Esophagus squamous epithelium (tissue), 5 donors: ENCODE results near the gene PLEKHN1. TPM values are rescaled to one million over a fixed set of nuclear protein-coding genes. Genes with fewer than 3 reads are reported as not detected.
"Not testable (repeated sequence)": the region's sequence is repeated elsewhere in the genome, so short reads cannot be mapped to it uniquely, and the experiment has no call there.

ENCODE experiments used
- DNase-seq: peaks from one replicate; lab custom pipeline; 2025; lab: John Stamatoyannopoulos, UW
- H3K27ac ChIP-seq, 4 donors: fragments of 200-600 bp; sonication (generic); one replicate each; pipeline ENCODE4 v1.5.1; 2016 to 2019; ENCODE audit warnings: mild to moderate bottlenecking in 1 of 4
- H3K27me3 ChIP-seq, 4 donors: fragments of 200-600 bp; sonication (generic); 1 replicate in 3 of 4; 2 replicates in 1 of 4; pipeline versions ENCODE4 v1.5.1 to v1.6.0; 2017 to 2021; ENCODE audit warnings: antibody characterized with exemption in 1 of 4
- H3K36me3 ChIP-seq, 3 donors: fragments of 200-600 bp; sonication (generic); one replicate each; pipeline ENCODE4 v1.5.1; 2016 to 2019
- H3K4me1 ChIP-seq, 3 donors: fragments of 200-600 bp; sonication (generic); one replicate each; pipeline ENCODE4 v1.5.1; 2017 to 2019
- H3K4me3 ChIP-seq, 4 donors: fragments of 200-600 bp; sonication (generic); 1 replicate in 3 of 4; 2 replicates in 1 of 4; pipeline ENCODE4 v1.5.1; 2016 to 2019; ENCODE audit warnings: mild to moderate bottlenecking in 2 of 4, moderate library complexity in 1 of 4
- H3K9me3 ChIP-seq, 3 donors: fragments of 200-600 bp; sonication (generic); one replicate each; pipeline ENCODE4 v1.5.1; 2016 to 2019
- POLR2A ChIP-seq, 4 donors: fragments of 450-650 bp; IDR thresholded peaks; one replicate each; pipeline ENCODE4 v1.6.1; 2017; ENCODE audit warnings: antibody characterized with exemption in 4 of 4, mild to moderate bottlenecking in 4 of 4, moderate library complexity in 3 of 4
- WGBS, 2 donors: methylation state at CpG; one replicate each; pipeline ENCODE4 v1.1.5; 2018; 5-methylcytosine and 5-hydroxymethylcytosine counted together
- intact Hi-C: fragments of 100-400 bp; cut with DNase I; formaldehyde crosslinking; loops from one replicate; pipeline ENCODE4 v1.15.0; 2022
- total RNA-seq, 4 donors: library from RNA; depleted of rRNA; stranded (reverse); fragments of >200 nt; gene quantifications; one replicate each; pipeline ENCODE4 v1.1.0, GENCODE V29; 2016
- TF ChIP-seq, protein P1 (sequence below), 6 experiments: fragments of 450-650 bp in 4 of 6; fragments of 200-600 bp in 2 of 6; sonication (generic) in 2 of 6; IDR thresholded peaks; one replicate each; pipeline ENCODE4 v1.5.1; 2016 to 2019; ENCODE audit warnings: antibody characterized with exemption in 6 of 6, mild to moderate bottlenecking in 4 of 6, moderate library complexity in 4 of 6
- donor health status: DM: yes; HTN: yes; CAD: no.

Gene PLEKHN1
- total RNA-seq, 4 donors from 2014 or later: 16.8 to 39.6 (median 23.4) TPM

DNA sequence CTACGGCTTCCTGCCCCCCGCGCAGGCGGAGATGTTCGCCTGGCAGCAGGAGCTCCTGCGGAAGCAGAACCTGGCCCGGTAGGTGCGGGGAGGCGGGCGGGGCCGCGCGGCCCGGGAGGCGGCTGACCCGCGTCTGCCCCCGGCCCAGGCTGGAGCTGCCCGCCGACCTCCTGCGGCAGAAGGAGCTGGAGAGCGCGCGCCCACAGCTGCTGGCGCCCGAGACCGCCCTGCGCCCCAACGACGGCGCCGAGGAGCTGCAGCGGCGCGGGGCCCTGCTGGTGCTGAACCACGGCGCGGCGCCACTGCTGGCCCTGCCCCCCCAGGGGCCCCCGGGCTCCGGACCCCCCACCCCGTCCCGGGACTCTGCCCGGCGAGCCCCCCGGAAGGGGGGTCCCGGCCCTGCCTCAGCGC, 23.9 kb upstream of the PLEKHN1 start:
- Histone ChIP-seq H3K4me1 (peaks cover 29 to 53% (median 36%) of the 10 kb centered on the region in 3 donors), H3K36me3 (peaks cover 4 to 39% (median 12%) of the 10 kb centered on the region in 3 donors), H3K9me3 (no peaks in the 10 kb centered on the region), H3K4me3 (peak overlapping the region; percentile 22 to 69 (median 36)), H3K27ac (peak overlapping the region in 2 of 4 donors; percentile 40 to 49), H3K27me3 (peaks cover 21 to 65% (median 26%) of the 10 kb centered on the region in 4 donors)
- DNase-seq: no peak
- WGBS, 2 donors: no CpG with 5 or more reads among the region's 48 CpGs
- no peak for TF ChIP-seq POLR2A (IDR thresholded peaks at IDR 0.05)
- intact Hi-C loops: no loop called here

DNA sequence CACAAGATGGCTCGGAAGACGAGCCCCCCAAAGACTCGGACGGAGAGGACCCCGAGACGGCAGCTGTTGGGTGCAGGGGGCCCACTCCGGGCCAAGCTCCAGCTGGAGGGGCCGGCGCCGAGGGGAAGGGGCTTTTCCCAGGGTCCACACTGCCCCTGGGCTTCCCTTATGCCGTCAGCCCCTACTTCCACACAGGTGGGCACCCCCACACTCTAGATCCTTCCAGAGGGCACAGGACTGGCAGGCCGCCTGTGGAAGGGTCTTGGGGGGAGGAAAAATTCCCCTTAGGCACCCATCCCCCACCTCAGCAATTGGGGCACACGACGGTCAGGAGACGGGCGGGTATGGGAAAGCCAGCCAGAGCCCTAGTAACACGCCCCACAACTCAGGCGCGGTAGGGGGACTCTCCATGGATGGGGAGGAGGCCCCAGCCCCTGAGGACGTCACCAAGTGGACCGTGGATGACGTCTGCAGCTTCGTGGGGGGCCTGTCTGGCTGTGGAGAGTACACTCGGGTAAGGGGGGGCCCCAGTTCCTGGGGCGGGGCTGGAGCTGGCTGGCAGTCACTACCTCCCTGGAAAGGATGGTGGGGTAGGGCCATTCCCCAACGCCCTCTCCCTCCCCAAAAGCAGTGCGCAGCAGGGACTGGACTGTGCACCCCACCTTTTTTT, 23.3 kb upstream of the PLEKHN1 start:
- Histone ChIP-seq H3K27ac (peak overlapping the region in 3 of 4 donors; percentile 40 to 57 (median 49)), H3K4me1 (peaks cover 29 to 53% (median 36%) of the 10 kb centered on the region in 3 donors), H3K9me3 (no peaks in the 10 kb centered on the region), H3K4me3 (peak overlapping the region in 2 of 4 donors; percentile 45 to 69), H3K27me3 (peaks cover 19 to 59% (median 26%) of the 10 kb centered on the region in 4 donors), H3K36me3 (peaks cover 10 to 45% (median 18%) of the 10 kb centered on the region in 3 donors)
- TF ChIP-seq, protein P1, sequence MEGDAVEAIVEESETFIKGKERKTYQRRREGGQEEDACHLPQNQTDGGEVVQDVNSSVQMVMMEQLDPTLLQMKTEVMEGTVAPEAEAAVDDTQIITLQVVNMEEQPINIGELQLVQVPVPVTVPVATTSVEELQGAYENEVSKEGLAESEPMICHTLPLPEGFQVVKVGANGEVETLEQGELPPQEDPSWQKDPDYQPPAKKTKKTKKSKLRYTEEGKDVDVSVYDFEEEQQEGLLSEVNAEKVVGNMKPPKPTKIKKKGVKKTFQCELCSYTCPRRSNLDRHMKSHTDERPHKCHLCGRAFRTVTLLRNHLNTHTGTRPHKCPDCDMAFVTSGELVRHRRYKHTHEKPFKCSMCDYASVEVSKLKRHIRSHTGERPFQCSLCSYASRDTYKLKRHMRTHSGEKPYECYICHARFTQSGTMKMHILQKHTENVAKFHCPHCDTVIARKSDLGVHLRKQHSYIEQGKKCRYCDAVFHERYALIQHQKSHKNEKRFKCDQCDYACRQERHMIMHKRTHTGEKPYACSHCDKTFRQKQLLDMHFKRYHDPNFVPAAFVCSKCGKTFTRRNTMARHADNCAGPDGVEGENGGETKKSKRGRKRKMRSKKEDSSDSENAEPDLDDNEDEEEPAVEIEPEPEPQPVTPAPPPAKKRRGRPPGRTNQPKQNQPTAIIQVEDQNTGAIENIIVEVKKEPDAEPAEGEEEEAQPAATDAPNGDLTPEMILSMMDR (IDR thresholded peaks at IDR 0.05): no peak
- TF ChIP-seq POLR2A (IDR thresholded peaks at IDR 0.05): peak in 1 of 4 donors; percentile 6
- intact Hi-C loops: no loop called here
- 4 to 51% methylated on average over 2 to 9 of the region's 27 CpGs for WGBS, 2 donors
- no peak for DNase-seq

DNA sequence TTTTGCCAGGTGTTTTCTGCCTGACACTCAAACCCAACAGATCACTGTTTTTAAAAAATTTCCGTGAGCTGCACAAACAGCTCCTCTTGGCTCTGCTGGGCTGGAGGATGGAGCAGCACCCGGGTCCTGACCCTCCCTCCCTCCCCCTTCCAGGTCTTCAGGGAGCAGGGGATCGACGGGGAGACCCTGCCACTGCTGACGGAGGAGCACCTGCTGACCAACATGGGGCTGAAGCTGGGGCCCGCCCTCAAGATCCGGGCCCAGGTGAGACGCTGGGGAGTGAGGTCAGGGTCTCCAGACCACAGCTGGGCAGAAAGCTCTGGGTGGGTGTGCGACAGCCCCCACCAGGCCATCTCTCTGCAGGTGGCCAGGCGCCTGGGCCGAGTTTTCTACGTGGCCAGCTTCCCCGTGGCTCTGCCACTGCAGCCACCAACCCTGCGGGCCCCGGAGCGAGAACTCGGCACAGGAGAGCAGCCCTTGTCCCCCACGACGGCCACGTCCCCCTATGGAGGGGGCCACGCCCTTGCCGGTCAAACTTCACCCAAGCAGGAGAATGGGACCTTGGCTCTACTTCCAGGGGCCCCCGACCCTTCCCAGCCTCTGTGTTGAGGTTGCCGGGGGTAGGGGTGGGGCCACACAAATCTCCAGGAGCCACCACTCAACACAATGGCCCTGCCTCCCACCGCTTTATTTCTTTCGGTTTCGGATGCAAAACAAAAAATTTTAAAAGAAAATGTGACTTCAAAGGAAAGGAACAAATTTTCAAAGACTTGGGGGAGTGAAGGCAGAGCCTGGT, 22.5 kb upstream of the PLEKHN1 start:
- Histone ChIP-seq H3K4me3 (peak overlapping the region in 1 of 4 donors; percentile 19), H3K27me3 (peaks cover 19 to 52% (median 26%) of the 10 kb centered on the region in 4 donors), H3K4me1 (peaks cover 29 to 53% (median 36%) of the 10 kb centered on the region in 3 donors), H3K36me3 (peaks cover 16 to 53% (median 21%) of the 10 kb centered on the region in 3 donors), H3K27ac (peak overlapping the region; percentile 21 to 74 (median 36)), H3K9me3 (no peaks in the 10 kb centered on the region)
- 51 to 58% methylated on average over 4 of the region's 27 CpGs for WGBS, 2 donors
- no peak for DNase-seq
- no peak for TF ChIP-seq POLR2A (IDR thresholded peaks at IDR 0.05)
- TF ChIP-seq, protein P1 (IDR thresholded peaks at IDR 0.05): no peak
- intact Hi-C loops: no loop called here

DNA sequence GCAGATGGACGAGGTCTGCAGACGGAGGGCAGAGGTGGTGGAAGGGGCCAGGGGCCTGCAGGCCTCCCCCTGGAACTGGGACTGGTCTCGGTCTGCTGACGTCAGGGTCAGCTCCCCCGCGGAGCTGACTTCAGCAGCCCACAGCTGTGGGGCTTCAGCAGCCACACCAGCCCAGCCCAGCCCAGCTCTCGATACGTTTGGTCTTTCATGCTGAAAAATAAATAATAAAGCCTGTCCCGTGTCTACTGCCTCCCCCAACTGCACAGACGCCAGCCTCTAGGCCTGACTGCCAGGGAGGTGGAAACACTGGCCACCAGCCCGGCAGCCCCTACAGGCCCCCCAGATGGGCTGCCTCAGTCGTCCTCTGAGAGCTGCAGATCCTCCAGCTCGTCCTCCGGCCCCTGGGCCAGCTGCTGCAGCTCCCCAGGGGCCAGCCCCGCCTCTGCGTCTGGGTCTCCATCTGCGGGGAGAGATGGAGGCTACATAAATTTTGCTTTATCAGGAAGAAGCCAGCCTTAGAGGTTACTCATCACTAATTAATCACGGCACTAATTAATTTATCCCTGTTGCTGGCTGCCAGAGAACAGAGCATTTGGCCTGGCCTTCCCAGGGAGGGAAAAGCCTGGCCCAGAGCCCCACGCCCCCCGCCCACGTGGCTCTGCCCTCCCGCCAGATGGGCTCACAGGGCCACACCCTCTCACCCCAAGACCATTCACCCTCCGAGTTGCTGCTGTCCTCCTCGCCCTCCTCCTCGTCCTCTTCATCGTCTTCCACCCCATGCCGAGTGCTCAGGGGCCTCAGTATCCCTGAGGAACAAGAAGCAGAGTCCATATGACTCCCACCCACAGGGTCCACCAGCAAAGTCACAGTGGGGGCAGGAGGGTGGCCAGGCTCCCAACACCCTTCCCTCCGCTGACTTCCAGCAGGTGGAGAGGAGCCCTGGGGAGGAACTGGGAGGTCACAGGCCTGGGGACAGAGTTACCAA, 21.6 kb upstream of the PLEKHN1 start:
- Histone ChIP-seq H3K27ac (peak overlapping the region in 3 of 4 donors; percentile 21 to 68 (median 49)), H3K4me3 (no peak overlapping the region)
- intact Hi-C loops: no loop called here

DNA sequence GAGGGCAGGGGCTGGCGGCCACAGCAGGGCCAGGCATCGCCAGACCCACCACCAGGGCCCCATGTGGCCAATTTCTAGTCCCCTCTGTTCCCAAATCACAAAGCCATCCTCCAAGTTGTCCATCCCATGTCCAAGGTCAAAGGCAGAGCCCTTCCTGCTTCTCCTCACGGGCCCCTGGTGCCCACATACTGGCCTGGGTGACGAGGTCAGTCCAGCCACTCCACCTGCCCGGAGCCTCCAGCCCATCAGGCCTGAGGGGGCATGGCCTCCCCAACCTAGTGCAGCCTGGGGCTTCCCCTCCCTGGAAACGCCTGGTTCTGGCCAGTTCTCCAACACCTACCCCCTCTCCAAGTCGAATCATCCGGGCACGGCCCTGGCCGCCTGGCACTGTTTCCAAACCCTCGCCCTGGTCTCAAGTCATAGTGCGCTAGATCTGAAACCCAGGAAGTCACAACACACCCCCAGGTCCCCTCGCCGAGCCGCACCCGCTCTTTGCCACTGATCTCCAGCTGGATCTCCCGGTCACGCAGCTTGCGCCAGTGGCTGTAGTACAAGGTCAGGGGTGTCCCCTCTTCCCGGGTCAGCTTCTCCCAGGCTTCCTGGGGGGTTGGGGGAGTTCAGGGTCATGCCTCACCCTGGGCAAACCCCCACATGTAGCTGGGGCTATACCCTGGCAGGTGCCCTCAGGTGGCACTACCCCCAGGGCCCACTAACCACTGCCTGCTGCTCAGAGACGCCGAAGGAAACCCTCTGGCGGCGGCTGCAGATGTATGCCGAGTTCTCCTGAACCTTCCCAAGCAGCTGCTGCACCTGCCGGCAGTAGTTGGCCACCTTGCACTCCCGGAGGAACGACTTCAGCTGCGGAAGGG, 20.4 kb upstream of the PLEKHN1 start:
- no peak for DNase-seq
- TF ChIP-seq, protein P1 (IDR thresholded peaks at IDR 0.05): no peak
- TF ChIP-seq POLR2A (IDR thresholded peaks at IDR 0.05): no peak
- no peak overlapping the region for H3K4me3 ChIP-seq
- H3K4me1 ChIP-seq: peaks cover 18 to 36% (median 24%) of the 10 kb centered on the region in 3 donors
- intact Hi-C loops: no loop called here
- H3K9me3 ChIP-seq: no peaks in the 10 kb centered on the region
- peaks cover 8 to 30% (median 19%) of the 10 kb centered on the region in 4 donors for H3K27me3 ChIP-seq
- 80 to 85% methylated on average over 4 to 17 of the region's 29 CpGs for WGBS, 2 donors
- peak overlapping the region in 1 of 4 donors; percentile 68 for H3K27ac ChIP-seq
- peaks cover 28 to 75% (median 29%) of the 10 kb centered on the region in 3 donors for H3K36me3 ChIP-seq

More for the DNA sequence above, 21.6 kb upstream of the PLEKHN1 start:
- H3K27me3 ChIP-seq: peaks cover 15 to 43% (median 24%) of the 10 kb centered on the region in 4 donors
- H3K9me3 ChIP-seq: no peaks in the 10 kb centered on the region
- TF ChIP-seq POLR2A (IDR thresholded peaks at IDR 0.05): no peak
- H3K36me3 ChIP-seq: peaks cover 22 to 62% (median 26%) of the 10 kb centered on the region in 3 donors
- peaks cover 29 to 49% (median 36%) of the 10 kb centered on the region in 3 donors for H3K4me1 ChIP-seq
- no peak for DNase-seq
- WGBS, 2 donors: 70 to 80% methylated on average over 9 to 24 of the region's 28 CpGs

DNA sequence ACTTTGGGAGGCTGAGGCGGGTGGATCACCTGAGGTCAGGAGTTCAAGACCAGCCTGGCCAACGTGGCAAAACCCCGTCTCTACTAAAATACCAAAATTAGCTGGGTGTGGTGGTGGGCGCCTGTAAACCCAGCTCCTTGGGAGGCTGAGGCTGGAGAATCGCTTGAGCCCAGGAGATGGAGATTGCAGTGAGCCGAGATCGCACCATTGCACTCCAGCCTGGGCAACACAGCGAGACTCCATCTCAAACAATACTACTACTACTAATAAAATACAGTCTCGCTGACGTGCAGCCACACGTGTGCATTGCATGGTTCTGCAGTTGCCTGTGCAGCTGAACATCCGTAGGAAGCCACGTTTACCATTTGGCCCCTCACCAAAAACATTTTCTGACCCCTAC, 19.5 kb upstream of the PLEKHN1 start:
- H3K27me3 ChIP-seq: peaks cover 3 to 21% (median 11%) of the 10 kb centered on the region in 4 donors
- intact Hi-C loops, H3K27ac ChIP-seq, H3K4me3 ChIP-seq, DNase-seq, H3K9me3 ChIP-seq: not testable (repeated sequence)
- H3K36me3 ChIP-seq: peaks cover 35 to 83% (median 38%) of the 10 kb centered on the region in 3 donors
- 95 to 97% methylated on average over 4 to 10 of the region's 13 CpGs for WGBS, 2 donors
- H3K4me1 ChIP-seq: peaks cover 11 to 27% (median 15%) of the 10 kb centered on the region in 3 donors
